Measurements from ENCODE around the gene INAVA. TPM values are rescaled to one million over a fixed set of nuclear protein-coding genes. Genes with fewer than 3 reads are reported as not detected.
"Not testable (repeated sequence)": the region's sequence is repeated elsewhere in the genome, so short reads cannot be mapped to it uniquely, and the experiment has no call there.

INAVA gene
- total RNA-seq, 1 donor from 2014 or later, result 34.6 TPM

DNA sequence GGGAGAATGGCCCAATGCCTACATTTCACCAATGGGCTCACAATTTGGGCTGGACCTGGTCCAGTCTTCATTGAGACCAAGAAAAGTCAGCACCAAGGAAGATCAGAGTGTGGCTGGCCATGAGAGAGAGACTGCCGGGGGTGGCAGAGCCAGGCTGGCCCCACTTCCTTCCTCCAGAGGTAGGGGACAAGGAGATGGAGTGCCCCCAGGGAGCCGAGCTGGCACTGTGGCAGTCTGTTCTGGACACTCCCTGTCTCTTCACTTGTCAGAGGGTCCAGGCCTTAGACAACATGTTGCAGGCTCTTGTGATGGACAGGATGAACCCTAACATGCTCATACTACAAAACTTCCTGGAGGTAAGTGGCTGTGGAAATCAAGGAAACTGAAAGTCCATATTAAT is 27.7 kb downstream of the INAVA start:
- H3K9me3 Mint-ChIP-seq, result no peaks in the 10 kb centered on the region
- no peaks in the 10 kb centered on the region for H3K4me1 Mint-ChIP-seq
- no peak for TF ChIP-seq CTCF (IDR thresholded peaks at IDR 0.05; ENCODE audit: unreplicated experiment)
- H3K27me3 Mint-ChIP-seq (ENCODE audit: low read depth), result no peaks in the 10 kb centered on the region
- H3K27ac Mint-ChIP-seq, result no peak overlapping the region
- no peaks in the 10 kb centered on the region for H3K36me3 Mint-ChIP-seq
- DNase-seq (ENCODE audit: low spot score in 2 of 2, unreplicated experiment in 2 of 2), result no peak
- no peak overlapping the region for H3K4me3 Mint-ChIP-seq

- no peak for DNase-seq (ENCODE audit: low spot score in 2 of 2, unreplicated experiment in 2 of 2)
- H3K4me1 Mint-ChIP-seq, result no peaks in the 10 kb centered on the region
- no peaks in the 10 kb centered on the region for H3K27me3 Mint-ChIP-seq (ENCODE audit: low read depth)
- H3K4me3 Mint-ChIP-seq, result no peak overlapping the region
- TF ChIP-seq CTCF (IDR thresholded peaks at IDR 0.05; ENCODE audit: unreplicated experiment), result no peak
- no peaks in the 10 kb centered on the region for H3K36me3 Mint-ChIP-seq
- H3K27ac Mint-ChIP-seq, result no peak overlapping the region
- H3K9me3 Mint-ChIP-seq, result no peaks in the 10 kb centered on the region
Observed at GRCh38 chr1:200923601-200924000, 28.9 kb downstream of the INAVA start.

GRCh38 chr1:200925831-200926230 is 31.1 kb downstream of the INAVA start:
- Mint-ChIP-seq H3K4me3 (no peak overlapping the region), H3K36me3 (no peaks in the 10 kb centered on the region), H3K9me3 (no peaks in the 10 kb centered on the region), H3K27me3 (ENCODE audit: low read depth) (peaks cover under 1% of the 10 kb centered on the region), H3K4me1 (no peaks in the 10 kb centered on the region), H3K27ac (no peak overlapping the region)
- no peak for DNase-seq (ENCODE audit: low spot score in 2 of 2, unreplicated experiment in 2 of 2)
- TF ChIP-seq CTCF (IDR thresholded peaks at IDR 0.05; ENCODE audit: unreplicated experiment), result no peak

DNA sequence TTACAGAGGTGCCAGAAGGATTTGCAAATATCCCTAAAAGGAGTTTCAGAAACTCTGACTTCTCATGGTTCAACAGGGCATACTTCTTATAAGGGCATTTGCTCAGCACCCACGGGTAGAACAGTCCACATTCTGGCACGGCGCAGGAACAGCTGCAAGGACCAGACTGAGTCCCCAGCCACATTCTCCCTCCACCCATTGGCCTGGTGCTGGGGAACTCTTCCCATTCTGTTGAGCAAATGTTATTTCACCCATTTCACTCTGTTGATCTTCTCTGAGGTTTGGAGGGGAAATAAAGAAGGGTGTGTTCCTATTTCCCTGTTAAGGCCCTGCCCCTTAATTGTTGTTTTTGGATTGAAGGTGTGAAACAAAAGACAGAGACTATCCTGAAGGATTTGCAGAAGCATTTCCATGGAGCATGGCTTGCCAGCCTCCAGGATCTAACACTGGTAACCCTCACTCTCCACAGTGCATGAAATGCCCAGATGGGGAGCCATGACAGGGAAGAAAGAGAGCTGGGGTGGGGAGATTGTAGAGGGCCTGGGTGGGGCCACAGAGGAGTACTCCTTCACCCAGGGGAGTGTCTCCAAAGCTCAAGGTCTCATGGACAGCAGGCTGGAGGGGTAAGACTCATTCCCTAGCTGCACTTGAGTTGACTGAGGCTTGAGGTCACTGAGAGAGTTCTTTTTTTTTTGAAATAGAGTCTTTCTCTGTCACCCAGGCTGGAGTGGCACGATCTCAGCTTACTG is 35.0 kb downstream of the INAVA start:
- Mint-ChIP-seq H3K36me3 (no peaks in the 10 kb centered on the region), H3K27me3 (ENCODE audit: low read depth) (peaks cover 2% of the 10 kb centered on the region), H3K9me3 (no peaks in the 10 kb centered on the region), H3K27ac (no peak overlapping the region), H3K4me3 (no peak overlapping the region), H3K4me1 (no peaks in the 10 kb centered on the region)
- no peak for TF ChIP-seq CTCF (IDR thresholded peaks at IDR 0.05; ENCODE audit: unreplicated experiment)
- no peak for DNase-seq (ENCODE audit: low spot score in 2 of 2, unreplicated experiment in 2 of 2)

- H3K36me3 Mint-ChIP-seq; H3K27me3 Mint-ChIP-seq (ENCODE audit: low read depth); H3K9me3 Mint-ChIP-seq; H3K4me1 Mint-ChIP-seq; DNase-seq (ENCODE audit: low spot score in 2 of 2, unreplicated experiment in 2 of 2); H3K27ac Mint-ChIP-seq; H3K4me3 Mint-ChIP-seq: not testable (repeated sequence)
Observed at GRCh38 chr1:200930285-200930684, 35.6 kb downstream of the INAVA start.

DNA sequence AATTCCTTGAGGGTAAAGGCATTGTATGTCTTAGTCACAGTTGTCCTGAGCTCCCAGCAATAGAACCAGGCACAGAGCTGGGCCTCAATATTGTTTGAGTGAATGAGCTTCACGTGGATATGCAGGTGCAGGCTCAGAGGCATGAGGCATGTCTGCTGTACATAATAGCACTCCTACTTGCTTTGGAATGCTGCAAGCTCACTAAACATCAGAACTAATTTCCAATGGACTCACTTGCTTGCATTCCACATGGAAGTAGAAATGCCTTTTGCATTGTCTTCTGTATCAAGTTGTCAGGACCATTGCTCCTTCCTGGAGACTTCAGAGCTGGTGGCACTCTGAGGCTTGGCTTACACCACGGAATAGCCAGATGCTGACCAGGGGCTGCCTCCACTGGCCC is 37.1 kb downstream of the INAVA start:
- no peak for TF ChIP-seq CTCF (IDR thresholded peaks at IDR 0.05; ENCODE audit: unreplicated experiment)
- peaks cover 2% of the 10 kb centered on the region for H3K27me3 Mint-ChIP-seq (ENCODE audit: low read depth)
- H3K36me3 Mint-ChIP-seq, result no peaks in the 10 kb centered on the region
- H3K4me1 Mint-ChIP-seq, result no peaks in the 10 kb centered on the region
- no peak overlapping the region for H3K4me3 Mint-ChIP-seq
- no peak for DNase-seq (ENCODE audit: low spot score in 2 of 2, unreplicated experiment in 2 of 2)
- no peak overlapping the region for H3K27ac Mint-ChIP-seq
- no peaks in the 10 kb centered on the region for H3K9me3 Mint-ChIP-seq
